GM23338 (cell line): Measurements from ENCODE around the gene DHRS3. TPM values are rescaled to one million over a fixed set of nuclear protein-coding genes. Genes with fewer than 3 reads are reported as not detected.

Experiments used
- ATAC-seq: fragments of 200-7000 bp; cut with Tn5 transposase; 3 replicates; pipeline ENCODE4 v1.9.1; 2020
- DNase-seq: peaks from one replicate; pipeline ENCODE4 v3.0.0-alpha.2; 2015; ENCODE audit warnings: low spot score
- H2AFZ ChIP-seq: fragments of 200-600 bp; sonication (generic); 2 replicates; pipeline ENCODE4 v1.8.0; 2016; ENCODE audit warnings: antibody characterized with exemption, mild to moderate bottlenecking, moderate library complexity
- H3F3A ChIP-seq: fragments of 200-600 bp; sonication (generic); replicated peaks from 2 replicates; pipeline ENCODE4 v1.8.0; 2017; ENCODE audit warnings: antibody characterized with exemption, mixed run types, low read depth
- H3K27ac ChIP-seq: fragments of 200-600 bp; sonication (generic); 2 replicates; pipeline ENCODE4 v1.6.1; 2016; ENCODE audit warnings: low read depth
- H3K27me3 ChIP-seq: fragments of 200-600 bp; sonication (generic); 2 replicates; pipeline ENCODE4 v1.8.0; 2016; ENCODE audit warnings: mild to moderate bottlenecking, mixed run types, moderate library complexity; ENCODE audit not compliant: insufficient read depth
- H3K36me3 ChIP-seq: fragments of 200-600 bp; sonication (generic); 2 replicates; pipeline ENCODE4 v1.8.0; 2016; ENCODE audit warnings: mild to moderate bottlenecking; ENCODE audit not compliant: insufficient read depth
- H3K4me1 ChIP-seq: fragments of 200-600 bp; sonication (generic); 2 replicates; pipeline ENCODE4 v1.8.0; 2016; ENCODE audit warnings: mild to moderate bottlenecking, moderate library complexity; ENCODE audit not compliant: insufficient read depth
- H3K4me2 ChIP-seq: fragments of 200-600 bp; sonication (generic); 2 replicates; pipeline ENCODE4 v1.7.1; 2017; ENCODE audit warnings: mixed run types
- H3K4me3 ChIP-seq: fragments of 200-600 bp; sonication (generic); 2 replicates; pipeline ENCODE4 v1.6.1; 2016; ENCODE audit warnings: mixed run types
- H3K79me2 ChIP-seq: fragments of 200-600 bp; sonication (generic); replicated peaks from 2 replicates; pipeline ENCODE4 v1.8.0; 2017; ENCODE audit warnings: mild to moderate bottlenecking; ENCODE audit not compliant: insufficient read depth
- H3K9me2 ChIP-seq: fragments of 200-600 bp; sonication (generic); 2 replicates; pipeline ENCODE4 v1.8.0; 2017; ENCODE audit not compliant: insufficient read depth
- H4K20me1 ChIP-seq: fragments of 200-600 bp; sonication (generic); replicated peaks from 2 replicates; pipeline ENCODE4 v1.8.0; 2017; ENCODE audit warnings: mild to moderate bottlenecking; ENCODE audit not compliant: insufficient read depth
- H3K27ac Mint-ChIP-seq: 2 replicates; pipeline ENCODE4 v1.8.0; 2020; ENCODE audit warnings: inconsistent platforms, mild to moderate bottlenecking, moderate library complexity, mixed read lengths
- H3K27me3 Mint-ChIP-seq: 3 replicates; pipeline ENCODE4 v1.8.0; 2022; ENCODE audit warnings: low read depth, mild to moderate bottlenecking, moderate library complexity, mixed read lengths, inconsistent platforms; ENCODE audit not compliant: insufficient read depth, poor library complexity
- H3K36me3 Mint-ChIP-seq: 3 replicates; pipeline ENCODE4 v1.8.0; 2021; ENCODE audit warnings: low read depth, mild to moderate bottlenecking, inconsistent platforms, moderate library complexity, mixed read lengths
- H3K4me1 Mint-ChIP-seq: 3 replicates; pipeline ENCODE4 v1.8.0; 2020; ENCODE audit warnings: mild to moderate bottlenecking, inconsistent platforms, mixed read lengths
- H3K4me3 Mint-ChIP-seq: 3 replicates; pipeline ENCODE4 v1.8.0; 2021; ENCODE audit warnings: moderate library complexity, mild to moderate bottlenecking, inconsistent platforms, mixed read lengths
- H3K9me3 Mint-ChIP-seq: 3 replicates; pipeline ENCODE4 v1.8.0; 2020; ENCODE audit warnings: moderate library complexity, mild to moderate bottlenecking, inconsistent platforms, mixed read lengths
- CREB1 ChIP-seq: fragments of 250-450 bp; sonication (Bioruptor Pico); IDR thresholded peaks from 2 replicates; pipeline ENCODE4 v1.5.0; 2020; ENCODE audit warnings: low read depth, mild to moderate bottlenecking, moderate library complexity
- EZH2 ChIP-seq: fragments of 200-600 bp; sonication (generic); IDR thresholded peaks from one replicate; pipeline ENCODE4 v1.8.0; 2017; ENCODE audit warnings: antibody characterized with exemption, mild to moderate bottlenecking, low read depth; ENCODE audit not compliant: unreplicated experiment
- EZH2phosphoT487 ChIP-seq: fragments of 200-600 bp; sonication (generic); IDR thresholded peaks from one replicate; pipeline ENCODE4 v1.8.1; 2018; ENCODE audit warnings: antibody characterized with exemption; ENCODE audit not compliant: unreplicated experiment
- JUNB ChIP-seq: IDR thresholded peaks from one replicate; pipeline ENCODE4 v1.6.1; 2016; ENCODE audit warnings: antibody characterized with exemption; ENCODE audit not compliant: unreplicated experiment
- NANOG ChIP-seq: IDR thresholded peaks from 2 replicates; pipeline ENCODE4 v1.6.1; 2016; ENCODE audit warnings: antibody characterized with exemption, borderline replicate concordance
- POLR2AphosphoS5 ChIP-seq: IDR thresholded peaks from 2 replicates; pipeline ENCODE4 v1.6.1; 2016; ENCODE audit warnings: antibody characterized with exemption, low read depth
- STAT1 ChIP-seq: IDR thresholded peaks from one replicate; pipeline ENCODE4 v1.6.1; 2016; ENCODE audit warnings: antibody characterized with exemption; ENCODE audit not compliant: unreplicated experiment
- ZNF114 ChIP-seq: fragments of 250-450 bp; sonication (Bioruptor Pico); IDR thresholded peaks from 2 replicates; pipeline ENCODE4 v1.5.0; 2020; ENCODE audit warnings: mild to moderate bottlenecking, moderate library complexity
- ZNF331 ChIP-seq: fragments of 250-450 bp; sonication (Bioruptor Pico); IDR thresholded peaks from 2 replicates; pipeline ENCODE4 v1.5.0; 2020; ENCODE audit warnings: low read depth, mild to moderate bottlenecking, moderate library complexity
- ZNF462 ChIP-seq: fragments of 250-450 bp; sonication (Bioruptor Pico); IDR thresholded peaks from 2 replicates; pipeline ENCODE4 v1.5.0; 2020; ENCODE audit warnings: mild to moderate bottlenecking, moderate library complexity
- polyA plus RNA-seq: library from polyadenylated mRNA; unstranded; fragments of >200 nt; fragmentation: Nextera tagmentation; extraction: Ambion mirVana; gene quantifications from 2 replicates; pipeline ENCODE4 v1.2.1, GENCODE V29; 2016
- total RNA-seq: library from RNA; depleted of rRNA; stranded (reverse); fragments of >200 nt; shearing (Covaris generic); gene quantifications from 2 replicates; pipeline ENCODE4 v1.2.3, GENCODE V29; 2014
- TF ChIP-seq, protein P1 (sequence below): IDR thresholded peaks from one replicate; pipeline ENCODE4 v1.6.1; 2018; ENCODE audit warnings: antibody characterized with exemption; ENCODE audit not compliant: unreplicated experiment
- TF ChIP-seq, protein P2 (sequence below), 2 experiments: fragments of 200-600 bp in 1 of 2; sonication (generic) in 1 of 2; conservative IDR thresholded peaks; 2 replicates each; pipeline versions ENCODE4 v1.5.1 to v1.6.1; 2016 to 2017; ENCODE audit warnings: antibody characterized with exemption in 2 of 2, low read depth in 2 of 2, mild to moderate bottlenecking in 2 of 2, moderate library complexity in 1 of 2
- TF ChIP-seq, protein P3 (sequence below): IDR thresholded peaks from 2 replicates; pipeline ENCODE4 v1.6.1; 2016; ENCODE audit warnings: antibody characterized with exemption

The DHRS3 gene
- total and polyA plus RNA-seq, 2 experiments from 2014 or later: 21.0 to 26.0 TPM

DNA sequence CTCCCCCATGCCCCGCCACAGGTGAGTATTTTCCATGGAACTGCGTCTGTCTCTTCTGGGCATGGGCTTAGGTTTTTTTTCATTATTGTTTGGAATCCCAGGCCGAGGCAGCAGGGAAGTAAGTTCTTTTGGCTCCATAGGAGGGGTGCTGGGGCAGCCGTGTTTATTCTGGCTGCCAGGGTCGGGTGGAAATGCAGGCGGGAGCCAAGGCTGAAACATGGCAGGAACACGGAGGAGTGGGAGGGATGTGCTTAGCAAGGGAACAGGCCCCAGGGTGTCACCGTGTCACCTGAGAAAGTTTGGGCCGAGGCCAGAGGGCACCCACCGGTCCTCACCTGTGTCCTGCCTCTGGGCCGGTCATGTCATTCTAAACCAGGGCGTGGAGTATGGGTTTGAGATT lies 4.5 kb upstream of the DHRS3 start:
- Mint-ChIP-seq H3K4me3 (no peak overlapping the region), H3K36me3 (no peaks in the 10 kb centered on the region)

More for the DNA sequence above, 4.5 kb upstream of the DHRS3 start:
- H3F3A ChIP-seq: 0 out of 2 replicates have a peak, but pooled peaks cover 10% of the 10 kb centered on the region
- peaks cover 18% of the 10 kb centered on the region for H3K4me1 ChIP-seq
- H3K4me3 ChIP-seq: no peak overlapping the region
- H3K4me2 ChIP-seq: no peak overlapping the region
- H3K27me3 ChIP-seq: no peaks in the 10 kb centered on the region
- H3K79me2 ChIP-seq: no peaks in the 10 kb centered on the region; the same call in 1 of the 2 replicates
- Mint-ChIP-seq H3K4me1 (peaks cover 41% of the 10 kb centered on the region), H3K27ac (no peak overlapping the region), H3K9me3 (peaks cover 3% of the 10 kb centered on the region; the same call in 1 of the 3 replicates), H3K27me3 (peaks cover 17% of the 10 kb centered on the region)
- DNase-seq (no peak), ATAC-seq (no peak)
- H2AFZ ChIP-seq: no peak overlapping the region
- TF ChIP-seq EZH2 (no peak), ZNF114 (CRISPR knock-in tag) (no peak), POLR2AphosphoS5 (no peak), ZNF462 (CRISPR knock-in tag) (no peak), CREB1 (CRISPR knock-in tag) (no peak), STAT1 (no peak), EZH2phosphoT487 (no peak), ZNF331 (CRISPR knock-in tag) (no peak), NANOG (no peak), JUNB (no peak)
- TF ChIP-seq, protein P1, sequence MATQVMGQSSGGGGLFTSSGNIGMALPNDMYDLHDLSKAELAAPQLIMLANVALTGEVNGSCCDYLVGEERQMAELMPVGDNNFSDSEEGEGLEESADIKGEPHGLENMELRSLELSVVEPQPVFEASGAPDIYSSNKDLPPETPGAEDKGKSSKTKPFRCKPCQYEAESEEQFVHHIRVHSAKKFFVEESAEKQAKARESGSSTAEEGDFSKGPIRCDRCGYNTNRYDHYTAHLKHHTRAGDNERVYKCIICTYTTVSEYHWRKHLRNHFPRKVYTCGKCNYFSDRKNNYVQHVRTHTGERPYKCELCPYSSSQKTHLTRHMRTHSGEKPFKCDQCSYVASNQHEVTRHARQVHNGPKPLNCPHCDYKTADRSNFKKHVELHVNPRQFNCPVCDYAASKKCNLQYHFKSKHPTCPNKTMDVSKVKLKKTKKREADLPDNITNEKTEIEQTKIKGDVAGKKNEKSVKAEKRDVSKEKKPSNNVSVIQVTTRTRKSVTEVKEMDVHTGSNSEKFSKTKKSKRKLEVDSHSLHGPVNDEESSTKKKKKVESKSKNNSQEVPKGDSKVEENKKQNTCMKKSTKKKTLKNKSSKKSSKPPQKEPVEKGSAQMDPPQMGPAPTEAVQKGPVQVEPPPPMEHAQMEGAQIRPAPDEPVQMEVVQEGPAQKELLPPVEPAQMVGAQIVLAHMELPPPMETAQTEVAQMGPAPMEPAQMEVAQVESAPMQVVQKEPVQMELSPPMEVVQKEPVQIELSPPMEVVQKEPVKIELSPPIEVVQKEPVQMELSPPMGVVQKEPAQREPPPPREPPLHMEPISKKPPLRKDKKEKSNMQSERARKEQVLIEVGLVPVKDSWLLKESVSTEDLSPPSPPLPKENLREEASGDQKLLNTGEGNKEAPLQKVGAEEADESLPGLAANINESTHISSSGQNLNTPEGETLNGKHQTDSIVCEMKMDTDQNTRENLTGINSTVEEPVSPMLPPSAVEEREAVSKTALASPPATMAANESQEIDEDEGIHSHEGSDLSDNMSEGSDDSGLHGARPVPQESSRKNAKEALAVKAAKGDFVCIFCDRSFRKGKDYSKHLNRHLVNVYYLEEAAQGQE: no peak
- TF ChIP-seq, protein P2, sequence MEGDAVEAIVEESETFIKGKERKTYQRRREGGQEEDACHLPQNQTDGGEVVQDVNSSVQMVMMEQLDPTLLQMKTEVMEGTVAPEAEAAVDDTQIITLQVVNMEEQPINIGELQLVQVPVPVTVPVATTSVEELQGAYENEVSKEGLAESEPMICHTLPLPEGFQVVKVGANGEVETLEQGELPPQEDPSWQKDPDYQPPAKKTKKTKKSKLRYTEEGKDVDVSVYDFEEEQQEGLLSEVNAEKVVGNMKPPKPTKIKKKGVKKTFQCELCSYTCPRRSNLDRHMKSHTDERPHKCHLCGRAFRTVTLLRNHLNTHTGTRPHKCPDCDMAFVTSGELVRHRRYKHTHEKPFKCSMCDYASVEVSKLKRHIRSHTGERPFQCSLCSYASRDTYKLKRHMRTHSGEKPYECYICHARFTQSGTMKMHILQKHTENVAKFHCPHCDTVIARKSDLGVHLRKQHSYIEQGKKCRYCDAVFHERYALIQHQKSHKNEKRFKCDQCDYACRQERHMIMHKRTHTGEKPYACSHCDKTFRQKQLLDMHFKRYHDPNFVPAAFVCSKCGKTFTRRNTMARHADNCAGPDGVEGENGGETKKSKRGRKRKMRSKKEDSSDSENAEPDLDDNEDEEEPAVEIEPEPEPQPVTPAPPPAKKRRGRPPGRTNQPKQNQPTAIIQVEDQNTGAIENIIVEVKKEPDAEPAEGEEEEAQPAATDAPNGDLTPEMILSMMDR (conservative IDR thresholded peaks at IDR 0.05; ENCODE audit: low read depth in 2 of 2): no peak
- TF ChIP-seq, protein P3, sequence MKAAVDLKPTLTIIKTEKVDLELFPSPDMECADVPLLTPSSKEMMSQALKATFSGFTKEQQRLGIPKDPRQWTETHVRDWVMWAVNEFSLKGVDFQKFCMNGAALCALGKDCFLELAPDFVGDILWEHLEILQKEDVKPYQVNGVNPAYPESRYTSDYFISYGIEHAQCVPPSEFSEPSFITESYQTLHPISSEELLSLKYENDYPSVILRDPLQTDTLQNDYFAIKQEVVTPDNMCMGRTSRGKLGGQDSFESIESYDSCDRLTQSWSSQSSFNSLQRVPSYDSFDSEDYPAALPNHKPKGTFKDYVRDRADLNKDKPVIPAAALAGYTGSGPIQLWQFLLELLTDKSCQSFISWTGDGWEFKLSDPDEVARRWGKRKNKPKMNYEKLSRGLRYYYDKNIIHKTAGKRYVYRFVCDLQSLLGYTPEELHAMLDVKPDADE: no peak
- no peak overlapping the region; the same call in 1 of the 2 replicates for H3K27ac ChIP-seq
- no peaks in the 10 kb centered on the region for H3K9me2 ChIP-seq
- no peaks in the 10 kb centered on the region for H3K36me3 ChIP-seq
- 0 out of 2 replicates have a peak, but pooled peaks cover 3% of the 10 kb centered on the region for H4K20me1 ChIP-seq
